Fibroblast of the aortic adventitia (primary cell): ENCODE data around the gene CLDND1. TPM values are rescaled to one million over a fixed set of nuclear protein-coding genes. Genes with fewer than 3 reads are reported as not detected.

Experiments used
- DNase-seq: peaks from one replicate; pipeline ENCODE4 v3.0.0-alpha.2; 2010; ENCODE audit warnings: low read depth
- H3K4me3 ChIP-seq: 2 replicates; pipeline ENCODE4 v1.5.1; 2011; ENCODE audit warnings: low read depth, mild to moderate bottlenecking, control low read depth, low read length, moderate library complexity
- CTCF ChIP-seq: IDR thresholded peaks from 2 replicates; pipeline ENCODE4 v1.5.1; 2011; ENCODE audit warnings: mild to moderate bottlenecking, low read length, control low read depth, inconsistent platforms; ENCODE audit not compliant: insufficient read depth
- total RNA-seq: library from RNA; depleted of rRNA; stranded (reverse); fragments of >200 nt; gene quantifications from 2 replicates; pipeline ENCODE4 v1.2.3, GENCODE V29; 2012; ENCODE audit warnings: low replicate concordance

The CLDND1 gene
- total RNA-seq, 1 donor, result 88.0 TPM

DNA sequence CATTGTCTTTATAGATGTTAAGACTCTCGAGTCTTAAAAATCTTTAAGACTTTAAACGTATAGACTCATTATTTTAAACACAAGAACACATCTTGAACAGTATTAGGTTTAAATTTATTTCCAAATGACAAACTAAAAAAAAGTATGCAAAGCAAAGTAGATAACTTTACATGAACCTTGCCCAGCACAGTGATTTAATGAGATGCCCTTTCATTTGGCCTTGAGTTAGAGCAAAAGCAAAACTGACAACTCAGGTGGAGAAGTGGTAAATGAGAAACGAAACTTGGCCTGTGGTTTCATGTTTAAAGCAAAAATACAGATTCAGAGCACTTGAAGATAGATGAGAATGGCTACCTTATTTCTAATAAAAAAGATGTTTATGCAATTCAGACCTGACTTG lies 17.6 kb upstream of the CLDND1 start:
- TF ChIP-seq CTCF, result no peak
- no peak overlapping the region for H3K4me3 ChIP-seq
- no peak for DNase-seq

GRCh38 chr3:98536456-98537017 lies 13.8 kb upstream of the CLDND1 start:
- TF ChIP-seq CTCF, result no peak
- DNase-seq, result no peak
- H3K4me3 ChIP-seq, result no peak overlapping the region

GRCh38 chr3:98534734-98535133 lies 12.0 kb upstream of the CLDND1 start:
- TF ChIP-seq CTCF, result no peak
- H3K4me3 ChIP-seq, result no peak overlapping the region
- DNase-seq, result no peak

DNA sequence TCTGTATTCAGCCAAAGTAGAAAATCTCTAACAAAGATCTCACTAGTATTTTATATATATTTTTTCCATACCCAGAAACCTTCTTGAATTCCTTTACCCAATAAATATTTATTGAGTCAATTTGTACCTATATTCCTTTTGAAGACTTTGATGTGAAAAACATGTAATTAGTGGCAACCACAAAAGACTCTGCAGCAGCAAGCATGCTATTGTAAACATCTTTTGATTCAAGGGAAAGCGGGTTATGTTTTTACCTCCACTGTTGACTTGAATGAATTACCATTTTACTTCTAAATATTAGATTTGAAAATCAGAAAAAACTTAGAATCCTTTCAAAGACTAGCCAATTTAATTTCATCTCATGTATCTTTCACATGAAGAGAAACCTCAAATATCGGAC lies 11.5 kb upstream of the CLDND1 start:
- no peak overlapping the region for H3K4me3 ChIP-seq
- no peak for TF ChIP-seq CTCF
- no peak for DNase-seq

- H3K4me3 ChIP-seq, result no peak overlapping the region
- TF ChIP-seq CTCF, result no peak
- DNase-seq, result no peak
Observed at GRCh38 chr3:98532709-98533571, 10.2 kb upstream of the CLDND1 start.

GRCh38 chr3:98532275-98532637 lies 9.6 kb upstream of the CLDND1 start:
- no peak for TF ChIP-seq CTCF
- no peak for DNase-seq
- no peak overlapping the region for H3K4me3 ChIP-seq
